GM12878 (cell line): ENCODE results near the gene TMEM120B. TPM values are rescaled to one million over a fixed set of nuclear protein-coding genes. Genes with fewer than 3 reads are reported as not detected.

ENCODE experiments used
- BRCA1 ChIP-seq: IDR thresholded peaks from 2 replicates; pipeline ENCODE4 v1.6.1; 2011; ENCODE audit warnings: low read depth, low read length, improper control_type of control experiment
- EED ChIP-seq: sonication (generic); IDR thresholded peaks from 2 replicates; pipeline ENCODE4 v1.6.1; 2016; ENCODE audit warnings: antibody characterized with exemption, low read depth
- FOS ChIP-seq: IDR thresholded peaks from 3 replicates; pipeline ENCODE4 v1.6.1; 2011; ENCODE audit warnings: borderline replicate concordance; ENCODE audit not compliant: insufficient read length; ENCODE audit errors: extremely low read depth
- KDM1A ChIP-seq: fragments of 200-600 bp; sonication (generic); IDR thresholded peaks from 2 replicates; pipeline ENCODE4 v1.6.1; 2016; ENCODE audit warnings: borderline replicate concordance
- MTA2 ChIP-seq: fragments of 450-650 bp; IDR thresholded peaks from 2 replicates; pipeline ENCODE4 v1.6.1; 2016; ENCODE audit warnings: low read depth, mild to moderate bottlenecking, moderate library complexity
- PAX8 ChIP-seq: fragments of 450-650 bp; IDR thresholded peaks from 2 replicates; pipeline ENCODE4 v1.6.1; 2017; ENCODE audit warnings: mild to moderate bottlenecking, moderate library complexity
- TARDBP ChIP-seq: IDR thresholded peaks from 2 replicates; pipeline ENCODE4 v1.6.1; 2016; ENCODE audit warnings: borderline replicate concordance
- ZNF384 ChIP-seq: IDR thresholded peaks from 2 replicates; pipeline ENCODE4 v1.6.1; 2012; ENCODE audit warnings: low read depth, mild to moderate bottlenecking, low read length, improper control_type of control experiment, borderline replicate concordance
- polyA plus RNA-seq, 11 experiments: library from polyadenylated mRNA; depleted of rRNA in 4 of 11; unstranded in 6 of 11; stranded (reverse) in 5 of 11; fragments of >200 nt; fragmentation: Nextera tagmentation in 4 of 11; fragmentation: Illumina TruSeq in 1 of 11; extraction: Ambion mirVana in 4 of 11; extraction: Trizol in 1 of 11; gene quantifications; 1 replicate in 1 of 11; 2 replicates in 10 of 11; pipeline versions ENCODE4 v1.2.1 to v1.2.3, GENCODE V29; 2011 to 2016; ENCODE audit warnings: inconsistent platforms in 2 of 11, missing spikeins in 2 of 11, low read depth in 1 of 11
- total RNA-seq, 4 experiments: library from RNA; depleted of rRNA in 3 of 4; stranded (reverse); fragments of >200 nt in 3 of 4; fragmentation: Illumina TruSeq in 1 of 4; extraction: Trizol in 1 of 4; gene quantifications; 2 replicates each; pipeline versions ENCODE4 v1.2.1 to v1.2.3, GENCODE V29; 2013 to 2021
- TF ChIP-seq, protein P1 (sequence below): fragments of 450-650 bp; formaldehyde crosslinking; IDR thresholded peaks from 2 replicates; pipeline ENCODE4 v1.4.0; 2020; ENCODE audit warnings: mild to moderate bottlenecking, moderate library complexity
- TF ChIP-seq, protein P2 (sequence below): IDR thresholded peaks from 2 replicates; pipeline ENCODE4 v1.6.1; 2012; ENCODE audit warnings: improper control_type of control experiment, low read depth, low read length; ENCODE audit not compliant: insufficient replicate concordance
- TF ChIP-seq, protein P3 (sequence below): fragments of 450-650 bp; IDR thresholded peaks from 2 replicates; pipeline ENCODE4 v1.6.1; 2017; ENCODE audit warnings: low read depth, mild to moderate bottlenecking, moderate library complexity

The TMEM120B gene
- total and polyA plus RNA-seq, 10 of the 15 experiments (the other 5 are each of a cell fraction or from before 2014, with no cell fraction given), result 4.0 to 26.2 (median 9.2) TPM

DNA sequence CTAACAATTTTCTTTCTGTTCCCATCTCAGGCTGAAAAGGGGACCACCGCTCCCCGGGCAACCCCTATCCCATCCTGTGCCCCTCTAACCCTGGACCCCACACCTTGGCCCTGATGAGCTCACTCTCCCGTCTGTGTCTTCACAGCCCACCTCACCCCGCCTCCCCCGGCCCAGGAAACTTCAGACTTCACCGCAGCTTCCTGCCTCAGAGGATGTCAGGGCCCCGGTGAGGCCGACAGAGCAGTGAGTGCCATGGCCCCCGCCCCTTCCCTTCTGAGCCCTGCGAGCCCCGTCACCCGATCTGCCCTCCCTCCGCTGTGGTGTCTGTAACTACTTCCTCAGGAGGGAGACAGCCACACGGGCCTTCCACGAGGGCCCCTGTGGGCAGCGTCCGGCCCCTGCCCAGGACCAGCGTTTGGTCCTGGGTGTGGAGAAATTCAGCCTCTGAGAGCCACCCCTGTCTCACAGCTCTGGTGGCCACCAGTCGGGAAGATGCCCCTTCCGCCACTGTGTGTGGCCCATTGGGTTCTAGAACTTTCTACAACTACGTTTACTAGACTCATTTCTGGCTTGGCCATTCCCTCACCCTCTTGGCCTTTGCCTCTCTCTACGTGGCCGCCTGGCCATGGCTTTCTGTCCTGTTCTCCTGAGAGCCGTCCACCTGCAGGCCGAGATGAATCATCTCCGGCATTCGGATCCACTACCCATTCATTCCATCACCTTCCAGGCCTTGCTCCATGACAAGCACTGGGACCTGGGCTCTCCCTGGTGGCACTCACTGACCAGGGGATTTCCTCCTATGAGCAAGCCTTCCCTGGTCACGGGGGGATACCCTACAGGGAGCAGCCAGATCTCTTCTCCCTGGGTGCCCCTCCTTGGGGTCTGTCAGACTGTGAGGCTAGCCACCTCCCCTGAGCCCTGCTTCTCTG, 77.5 kb downstream of the TMEM120B start (continued):
- TF ChIP-seq, protein P1, sequence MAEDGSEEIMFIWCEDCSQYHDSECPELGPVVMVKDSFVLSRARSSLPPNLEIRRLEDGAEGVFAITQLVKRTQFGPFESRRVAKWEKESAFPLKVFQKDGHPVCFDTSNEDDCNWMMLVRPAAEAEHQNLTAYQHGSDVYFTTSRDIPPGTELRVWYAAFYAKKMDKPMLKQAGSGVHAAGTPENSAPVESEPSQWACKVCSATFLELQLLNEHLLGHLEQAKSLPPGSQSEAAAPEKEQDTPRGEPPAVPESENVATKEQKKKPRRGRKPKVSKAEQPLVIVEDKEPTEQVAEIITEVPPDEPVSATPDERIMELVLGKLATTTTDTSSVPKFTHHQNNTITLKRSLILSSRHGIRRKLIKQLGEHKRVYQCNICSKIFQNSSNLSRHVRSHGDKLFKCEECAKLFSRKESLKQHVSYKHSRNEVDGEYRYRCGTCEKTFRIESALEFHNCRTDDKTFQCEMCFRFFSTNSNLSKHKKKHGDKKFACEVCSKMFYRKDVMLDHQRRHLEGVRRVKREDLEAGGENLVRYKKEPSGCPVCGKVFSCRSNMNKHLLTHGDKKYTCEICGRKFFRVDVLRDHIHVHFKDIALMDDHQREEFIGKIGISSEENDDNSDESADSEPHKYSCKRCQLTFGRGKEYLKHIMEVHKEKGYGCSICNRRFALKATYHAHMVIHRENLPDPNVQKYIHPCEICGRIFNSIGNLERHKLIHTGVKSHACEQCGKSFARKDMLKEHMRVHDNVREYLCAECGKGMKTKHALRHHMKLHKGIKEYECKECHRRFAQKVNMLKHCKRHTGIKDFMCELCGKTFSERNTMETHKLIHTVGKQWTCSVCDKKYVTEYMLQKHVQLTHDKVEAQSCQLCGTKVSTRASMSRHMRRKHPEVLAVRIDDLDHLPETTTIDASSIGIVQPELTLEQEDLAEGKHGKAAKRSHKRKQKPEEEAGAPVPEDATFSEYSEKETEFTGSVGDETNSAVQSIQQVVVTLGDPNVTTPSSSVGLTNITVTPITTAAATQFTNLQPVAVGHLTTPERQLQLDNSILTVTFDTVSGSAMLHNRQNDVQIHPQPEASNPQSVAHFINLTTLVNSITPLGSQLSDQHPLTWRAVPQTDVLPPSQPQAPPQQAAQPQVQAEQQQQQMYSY, result no peak
- TF ChIP-seq PAX8 (no peak), FOS (no peak), TARDBP (no peak), ZNF384 (no peak), BRCA1 (no peak), KDM1A (no peak), EED (peak; percentile 42; the same call in 1 of the 2 replicates), MTA2 (peak; percentile 63)
- TF ChIP-seq, protein P2, sequence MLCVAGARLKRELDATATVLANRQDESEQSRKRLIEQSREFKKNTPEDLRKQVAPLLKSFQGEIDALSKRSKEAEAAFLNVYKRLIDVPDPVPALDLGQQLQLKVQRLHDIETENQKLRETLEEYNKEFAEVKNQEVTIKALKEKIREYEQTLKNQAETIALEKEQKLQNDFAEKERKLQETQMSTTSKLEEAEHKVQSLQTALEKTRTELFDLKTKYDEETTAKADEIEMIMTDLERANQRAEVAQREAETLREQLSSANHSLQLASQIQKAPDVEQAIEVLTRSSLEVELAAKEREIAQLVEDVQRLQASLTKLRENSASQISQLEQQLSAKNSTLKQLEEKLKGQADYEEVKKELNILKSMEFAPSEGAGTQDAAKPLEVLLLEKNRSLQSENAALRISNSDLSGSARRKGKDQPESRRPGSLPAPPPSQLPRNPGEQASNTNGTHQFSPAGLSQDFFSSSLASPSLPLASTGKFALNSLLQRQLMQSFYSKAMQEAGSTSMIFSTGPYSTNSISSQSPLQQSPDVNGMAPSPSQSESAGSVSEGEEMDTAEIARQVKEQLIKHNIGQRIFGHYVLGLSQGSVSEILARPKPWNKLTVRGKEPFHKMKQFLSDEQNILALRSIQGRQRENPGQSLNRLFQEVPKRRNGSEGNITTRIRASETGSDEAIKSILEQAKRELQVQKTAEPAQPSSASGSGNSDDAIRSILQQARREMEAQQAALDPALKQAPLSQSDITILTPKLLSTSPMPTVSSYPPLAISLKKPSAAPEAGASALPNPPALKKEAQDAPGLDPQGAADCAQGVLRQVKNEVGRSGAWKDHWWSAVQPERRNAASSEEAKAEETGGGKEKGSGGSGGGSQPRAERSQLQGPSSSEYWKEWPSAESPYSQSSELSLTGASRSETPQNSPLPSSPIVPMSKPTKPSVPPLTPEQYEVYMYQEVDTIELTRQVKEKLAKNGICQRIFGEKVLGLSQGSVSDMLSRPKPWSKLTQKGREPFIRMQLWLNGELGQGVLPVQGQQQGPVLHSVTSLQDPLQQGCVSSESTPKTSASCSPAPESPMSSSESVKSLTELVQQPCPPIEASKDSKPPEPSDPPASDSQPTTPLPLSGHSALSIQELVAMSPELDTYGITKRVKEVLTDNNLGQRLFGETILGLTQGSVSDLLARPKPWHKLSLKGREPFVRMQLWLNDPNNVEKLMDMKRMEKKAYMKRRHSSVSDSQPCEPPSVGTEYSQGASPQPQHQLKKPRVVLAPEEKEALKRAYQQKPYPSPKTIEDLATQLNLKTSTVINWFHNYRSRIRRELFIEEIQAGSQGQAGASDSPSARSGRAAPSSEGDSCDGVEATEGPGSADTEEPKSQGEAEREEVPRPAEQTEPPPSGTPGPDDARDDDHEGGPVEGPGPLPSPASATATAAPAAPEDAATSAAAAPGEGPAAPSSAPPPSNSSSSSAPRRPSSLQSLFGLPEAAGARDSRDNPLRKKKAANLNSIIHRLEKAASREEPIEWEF, result no peak
- TF ChIP-seq, protein P3, sequence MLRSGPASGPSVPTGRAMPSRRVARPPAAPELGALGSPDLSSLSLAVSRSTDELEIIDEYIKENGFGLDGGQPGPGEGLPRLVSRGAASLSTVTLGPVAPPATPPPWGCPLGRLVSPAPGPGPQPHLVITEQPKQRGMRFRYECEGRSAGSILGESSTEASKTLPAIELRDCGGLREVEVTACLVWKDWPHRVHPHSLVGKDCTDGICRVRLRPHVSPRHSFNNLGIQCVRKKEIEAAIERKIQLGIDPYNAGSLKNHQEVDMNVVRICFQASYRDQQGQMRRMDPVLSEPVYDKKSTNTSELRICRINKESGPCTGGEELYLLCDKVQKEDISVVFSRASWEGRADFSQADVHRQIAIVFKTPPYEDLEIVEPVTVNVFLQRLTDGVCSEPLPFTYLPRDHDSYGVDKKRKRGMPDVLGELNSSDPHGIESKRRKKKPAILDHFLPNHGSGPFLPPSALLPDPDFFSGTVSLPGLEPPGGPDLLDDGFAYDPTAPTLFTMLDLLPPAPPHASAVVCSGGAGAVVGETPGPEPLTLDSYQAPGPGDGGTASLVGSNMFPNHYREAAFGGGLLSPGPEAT, result peak; percentile 55
